Globus pallidus (tissue), 1 donor: ENCODE measurements around the gene PTCHD1.

Source experiments
- DNase-seq: peaks from one replicate; pipeline ENCODE4 v3.0.0-alpha.2; 2015; ENCODE audit warnings: low spot score

Gene PTCHD1

DNA sequence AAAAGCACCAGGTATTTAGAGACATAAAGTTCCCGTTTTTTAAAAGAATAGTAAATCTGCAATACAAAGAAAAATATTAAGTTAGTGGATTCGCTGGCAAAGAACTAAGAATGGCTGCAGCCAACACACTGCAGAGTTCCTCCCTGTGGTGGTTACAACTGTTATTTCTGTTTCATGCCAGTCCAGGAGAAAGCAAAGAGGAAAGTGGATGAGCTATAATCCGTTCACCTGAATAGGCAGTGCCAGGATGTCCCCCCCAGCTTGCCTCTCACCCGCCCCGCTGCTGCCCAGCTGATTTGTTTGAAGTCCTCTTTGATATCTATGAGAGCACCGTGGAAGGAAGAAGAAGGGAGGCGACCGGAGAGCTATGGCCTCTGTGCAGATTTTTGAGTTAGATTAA is 63.9 kb downstream of the PTCHD1 start:
- DNase-seq = no peak

DNA sequence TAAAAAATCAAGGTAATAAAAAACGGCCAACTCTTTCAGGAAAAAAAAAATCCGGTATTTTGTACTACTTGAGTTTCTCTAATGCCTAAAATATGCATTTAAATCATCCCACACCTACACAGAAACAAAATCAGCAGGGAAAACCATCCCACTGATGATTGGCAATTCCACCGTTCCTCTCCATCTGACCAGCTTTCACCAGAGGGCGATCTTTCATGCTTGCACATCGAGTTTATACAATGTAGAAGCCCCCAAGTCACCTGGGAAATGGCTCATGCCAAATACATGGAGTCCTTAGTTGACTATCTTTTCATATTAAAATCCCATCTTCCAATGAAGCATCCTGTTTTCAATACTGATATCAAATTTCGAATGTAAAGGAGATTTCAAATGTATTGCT is 69.2 kb downstream of the PTCHD1 start:
- DNase-seq = no peak

DNA sequence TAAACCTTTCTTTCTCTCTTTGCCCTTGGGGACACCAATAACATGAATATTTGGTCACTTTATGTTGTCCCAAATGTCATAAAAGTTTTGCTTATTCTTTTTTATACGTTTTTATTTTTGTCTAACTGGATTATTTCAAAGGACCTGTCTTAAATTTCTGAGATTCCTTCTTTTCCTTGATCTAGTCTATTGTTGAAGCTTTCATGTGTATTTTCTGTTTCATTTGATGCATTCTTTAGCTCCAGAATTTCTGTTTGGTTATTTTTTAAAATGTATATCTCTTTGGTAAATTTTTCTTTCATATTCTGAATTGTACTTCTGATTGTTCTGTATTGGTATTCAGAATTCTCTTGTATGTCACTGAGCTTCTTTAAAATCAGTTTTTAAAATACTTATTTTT is 88.3 kb downstream of the PTCHD1 start:
- no peak for DNase-seq

DNA sequence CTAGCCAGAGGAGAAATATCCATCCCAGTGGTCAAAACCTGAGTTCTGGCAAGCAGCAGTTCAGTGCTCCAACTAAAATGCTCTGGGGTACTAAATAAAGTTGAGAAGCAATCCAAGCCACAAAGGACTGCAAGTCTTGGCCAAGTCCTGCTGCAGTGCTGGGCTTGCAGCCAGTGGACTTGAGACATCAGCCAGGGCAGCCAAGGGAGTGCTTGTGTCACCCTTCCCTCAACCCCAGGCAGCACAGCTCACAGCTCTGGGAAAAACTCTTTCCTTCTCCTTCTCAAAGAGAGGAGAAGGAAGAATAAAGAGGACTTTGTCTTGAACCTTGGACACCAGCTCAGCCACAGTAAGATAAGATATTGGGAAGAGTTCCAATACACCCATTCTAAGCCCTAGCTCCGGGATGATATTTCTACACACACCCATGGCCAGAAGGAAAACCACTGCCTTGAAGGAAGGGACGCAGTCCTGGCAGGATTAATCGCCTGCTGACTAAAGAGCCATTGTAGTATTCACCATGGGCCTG is 99.8 kb downstream of the PTCHD1 start:
- DNase-seq = peak; percentile 59

DNA sequence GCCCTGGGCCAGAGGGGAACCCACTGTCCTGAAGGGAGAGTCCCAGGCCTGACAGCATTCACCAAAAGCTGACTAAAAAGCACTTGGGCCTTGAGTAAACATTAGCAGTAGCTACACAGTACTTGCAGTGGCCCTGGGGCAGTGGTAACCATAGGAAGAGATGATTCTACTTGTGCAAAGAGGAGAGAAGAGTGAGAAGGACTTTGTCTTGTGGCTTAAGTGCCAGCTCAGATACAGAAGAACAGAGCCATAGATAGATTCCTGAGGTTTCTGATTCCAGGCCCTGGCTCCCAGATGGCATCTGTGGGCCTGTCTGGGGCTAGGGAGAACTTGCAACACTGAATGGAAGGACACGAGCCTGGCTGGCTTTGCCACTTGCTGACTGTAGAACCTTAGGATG is 100.5 kb downstream of the PTCHD1 start:
- no peak for DNase-seq

DNA sequence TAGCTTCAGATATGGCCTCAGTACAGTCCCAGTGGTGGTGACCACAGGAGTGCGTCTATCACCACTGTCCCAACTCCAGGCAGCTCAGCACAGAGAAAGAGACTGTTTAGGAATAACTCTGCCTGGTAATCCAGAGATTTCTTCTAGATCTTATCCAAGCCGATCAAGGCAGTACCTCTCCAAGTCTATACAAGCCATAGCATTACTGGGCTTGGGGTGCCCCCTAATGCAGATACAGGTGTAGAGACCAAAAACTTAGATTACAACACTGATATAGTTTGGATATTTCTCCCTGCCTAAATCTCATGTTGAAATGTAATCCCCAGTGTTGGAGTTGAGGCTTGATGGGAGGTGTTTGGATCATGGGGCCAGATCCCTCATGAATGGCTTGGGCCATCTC is 100.9 kb downstream of the PTCHD1 start:
- DNase-seq = no peak

DNA sequence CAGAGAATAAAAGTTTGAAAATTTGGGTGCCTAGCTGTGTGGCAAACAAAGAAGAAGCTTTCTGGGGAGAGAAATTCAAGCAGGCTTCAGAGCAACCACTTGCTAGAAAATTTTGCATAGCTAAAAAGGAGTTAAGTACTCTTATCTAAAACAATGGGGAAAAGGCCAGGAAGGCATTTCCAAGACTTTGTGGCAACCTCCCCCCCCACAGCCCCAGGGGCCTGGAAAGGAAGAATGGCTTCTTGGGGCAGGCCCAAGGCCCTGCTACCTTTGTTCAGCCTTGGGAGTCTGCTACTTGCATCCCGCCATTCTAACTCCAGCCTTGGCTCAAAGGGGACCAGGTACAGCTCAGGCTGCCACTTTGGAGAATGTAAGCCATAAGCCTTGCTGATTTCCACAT is 102.2 kb downstream of the PTCHD1 start:
- DNase-seq = no peak

DNA sequence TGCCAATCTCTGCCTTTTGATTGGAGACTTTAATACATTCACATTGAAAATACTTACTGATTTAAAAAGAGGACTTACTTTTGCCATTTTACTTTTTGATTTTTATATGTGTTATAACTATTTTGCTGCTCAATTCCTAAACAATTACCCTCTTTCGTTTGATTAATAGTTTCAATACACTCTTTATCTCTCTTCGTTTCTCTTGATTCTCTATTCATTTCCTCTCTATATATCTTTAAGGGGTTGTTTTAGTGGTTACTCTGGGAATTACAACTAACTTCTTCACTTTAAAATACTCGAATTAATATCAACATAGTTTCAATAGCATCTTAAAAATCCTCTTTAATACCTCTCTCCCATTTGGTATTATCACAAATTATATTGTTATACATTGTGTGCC is 116.6 kb downstream of the PTCHD1 start:
- DNase-seq = no peak
